Kidney tubule cell (primary cell): Measurements from ENCODE around the gene GBP7.
"Not testable (repeated sequence)": the region's sequence is repeated elsewhere in the genome, so short reads cannot be mapped to it uniquely, and the experiment has no call there.

ENCODE experiments used
- DNase-seq: peaks from one replicate; pipeline ENCODE4 v3.0.0-alpha.2; 2018; ENCODE audit warnings: low spot score

GBP7 gene

DNA sequence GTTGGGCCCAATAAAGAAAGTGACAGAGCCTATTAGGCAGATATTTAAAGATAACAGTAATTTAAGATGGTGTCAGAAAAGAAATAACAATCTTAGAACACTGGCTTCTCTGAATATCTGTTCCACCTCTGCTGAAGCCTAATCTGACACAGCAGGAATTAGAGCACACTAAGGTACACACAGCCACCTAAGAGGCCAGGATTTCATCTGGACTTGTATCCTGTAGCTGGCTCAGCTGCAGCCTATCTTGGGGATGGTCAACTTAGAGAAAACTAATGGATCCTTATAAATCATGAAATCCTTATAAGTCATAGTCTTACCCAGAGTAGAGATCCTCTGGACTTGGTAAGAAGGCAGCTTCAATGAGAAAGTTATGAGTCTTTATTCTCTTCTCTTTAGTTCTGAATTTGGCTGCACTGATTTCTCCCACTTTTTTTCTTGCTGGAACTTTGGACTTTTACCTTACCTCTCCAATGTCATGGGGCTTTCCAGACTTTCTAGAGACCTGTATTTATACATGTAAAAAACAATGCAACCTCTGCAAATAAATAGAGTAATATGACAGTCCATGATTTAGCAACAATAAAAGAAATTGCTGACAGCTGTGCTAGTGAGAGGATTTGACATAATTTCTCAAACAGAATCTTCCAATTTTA lies at the start of gene GBP7:
TSS of gene GBP7 (minus strand) at position 403 of the 656 bp plus-strand sequence. CDS start 4,068 bp downstream, outside the sequence.
- DNase-seq: no peak

DNA sequence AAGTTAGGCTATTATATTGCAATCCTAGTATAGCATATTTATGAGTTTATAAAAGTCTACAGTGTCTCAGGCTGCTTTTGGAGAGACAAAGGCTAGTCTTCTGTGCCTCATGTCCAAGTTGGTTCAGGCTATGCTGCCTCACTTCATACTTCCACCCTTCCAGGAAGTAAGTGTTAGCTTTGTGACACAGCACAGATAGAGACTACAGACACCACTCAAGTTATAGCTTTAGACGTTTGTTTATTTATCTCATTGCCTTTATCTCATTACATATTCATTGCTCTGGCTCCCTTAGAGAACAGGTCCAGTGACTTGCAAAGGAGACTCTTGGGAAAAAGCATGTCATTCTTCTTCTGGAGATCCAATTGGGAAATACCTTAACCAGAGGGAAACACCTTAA lies 45.5 kb upstream of the GBP7 start:
- peak; percentile 4 for DNase-seq

- not testable (repeated sequence) for DNase-seq
Measured at GRCh38 chr1:89219851-89220250, 44.0 kb upstream of the GBP7 start.

GRCh38 chr1:89218941-89219340 lies 43.1 kb upstream of the GBP7 start:
- not testable (repeated sequence) for DNase-seq

GRCh38 chr1:89213347-89213746 lies 37.5 kb upstream of the GBP7 start:
- DNase-seq: no peak

DNA sequence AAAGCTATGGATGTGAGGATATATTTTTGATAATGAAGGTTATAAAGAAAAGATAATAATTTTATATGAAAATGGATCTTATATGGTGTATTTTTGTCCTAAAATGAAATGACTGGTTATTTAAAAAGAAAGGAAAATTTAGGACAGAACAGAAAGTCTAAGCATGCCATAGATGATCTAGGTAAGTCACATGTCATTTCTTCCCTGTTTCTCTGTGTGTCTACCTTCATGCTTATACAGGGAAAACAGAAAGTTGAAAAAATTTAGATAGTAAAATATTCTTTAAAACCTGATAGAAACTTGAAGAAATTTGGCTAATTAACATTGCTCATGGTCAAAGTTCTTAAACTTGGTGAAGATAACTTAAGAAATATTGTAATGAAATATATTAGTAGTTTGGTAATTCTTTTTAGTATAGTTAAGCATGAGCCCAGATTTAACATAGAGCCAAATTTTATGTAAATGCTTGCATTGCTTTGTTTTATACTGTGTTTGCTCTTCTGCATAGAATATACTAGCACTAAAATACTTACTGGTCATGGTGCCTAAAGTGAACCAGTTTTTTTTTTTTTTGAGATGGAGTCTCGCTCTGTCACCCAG lies 35.3 kb upstream of the GBP7 start:
- no peak for DNase-seq

DNA sequence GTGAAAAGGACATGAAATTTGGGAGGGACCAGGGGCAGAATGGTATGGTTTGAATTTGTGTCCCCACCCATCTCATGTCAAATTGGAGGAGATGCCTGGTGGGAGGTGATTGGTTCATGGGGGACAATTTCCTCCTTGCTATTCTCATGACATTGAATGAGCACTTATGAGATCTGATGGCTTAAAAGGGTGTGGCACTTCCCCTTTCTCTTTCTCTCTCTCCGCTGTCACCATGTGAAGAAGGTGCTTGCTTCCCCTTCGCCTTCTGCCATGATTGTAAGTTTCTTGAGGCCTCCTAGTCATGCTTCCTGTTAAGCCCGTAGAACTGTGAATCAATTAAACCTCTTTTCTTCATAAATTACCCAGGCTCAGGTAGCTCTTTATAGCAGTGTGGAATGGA lies 30.6 kb upstream of the GBP7 start:
- DNase-seq: no peak

- peak; percentile 55 for DNase-seq
Measured at GRCh38 chr1:89203166-89203565, 27.4 kb upstream of the GBP7 start.

GRCh38 chr1:89201106-89201794 lies 25.4 kb upstream of the GBP7 start:
- no peak for DNase-seq

DNA sequence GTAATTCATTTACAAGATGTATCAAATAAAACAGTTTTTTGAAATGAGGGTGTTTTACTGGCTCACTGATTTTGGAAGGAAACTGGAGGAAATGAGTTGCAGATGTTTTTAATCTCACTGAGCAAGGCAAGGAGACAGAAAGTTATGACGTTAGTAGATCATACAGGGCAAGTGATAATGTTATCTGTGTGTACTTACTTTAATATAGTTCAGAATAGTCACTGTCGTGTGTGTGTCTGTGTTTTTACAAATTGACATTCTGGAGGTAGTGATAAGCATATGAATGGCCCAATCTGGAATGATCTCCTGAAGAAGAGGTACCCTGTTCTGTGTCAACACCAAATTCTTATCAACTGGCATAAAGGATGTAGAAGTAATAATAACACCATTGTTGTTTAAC lies 24.9 kb upstream of the GBP7 start:
- DNase-seq: no peak

GRCh38 chr1:89199525-89200031 lies 23.8 kb upstream of the GBP7 start:
- DNase-seq: no peak

GRCh38 chr1:89198491-89199072 lies 22.8 kb upstream of the GBP7 start, which contains the start of gene GBP4:
Gene GBP4 (minus strand): TSS chr1:89198942. CDS start chr1:89198834, 108 bp downstream.
- DNase-seq: peak; percentile 56

DNA sequence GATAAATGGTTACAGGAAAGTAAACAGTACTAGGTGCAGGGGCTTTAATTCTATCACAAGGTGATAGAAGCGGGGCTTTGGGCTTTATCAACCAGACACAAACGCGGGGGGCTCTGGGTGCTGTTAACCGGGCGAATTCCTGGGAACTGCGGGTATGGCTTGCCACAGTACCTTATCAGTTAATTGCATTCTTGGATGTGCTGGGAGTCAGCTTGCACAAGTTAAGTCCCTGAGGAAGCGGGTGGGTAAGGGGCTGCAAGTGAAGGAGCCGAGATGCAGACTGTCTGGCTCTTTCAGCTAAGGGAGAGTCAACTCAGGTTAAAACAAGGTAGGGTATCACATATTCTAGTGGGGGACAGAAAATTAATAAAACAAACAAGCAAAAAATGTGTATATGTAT lies 22.3 kb upstream of the GBP7 start:
- no peak for DNase-seq

DNA sequence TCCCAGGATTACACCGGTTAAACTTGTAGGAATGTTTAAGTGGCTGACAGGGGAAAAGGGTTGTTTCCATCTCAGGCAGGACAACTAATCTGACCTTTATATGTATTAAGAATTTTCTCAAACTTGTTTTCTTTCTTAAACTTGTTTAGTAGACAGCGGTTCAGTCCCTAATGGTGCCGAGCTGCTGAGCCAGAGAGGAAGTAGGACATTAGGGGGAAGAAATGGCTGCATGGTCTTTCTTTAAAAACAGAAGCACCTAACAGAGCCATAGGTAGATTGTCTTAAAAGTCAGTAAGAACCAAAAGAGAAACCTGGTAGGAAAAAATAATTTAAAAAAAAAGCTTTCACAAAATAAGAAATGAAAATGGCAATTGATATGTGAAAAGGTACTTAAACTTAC lies 19.7 kb upstream of the GBP7 start:
- DNase-seq: no peak

- DNase-seq: no peak
Measured at GRCh38 chr1:89191314-89191713, 15.5 kb upstream of the GBP7 start.

- no peak for DNase-seq
Measured at GRCh38 chr1:89190017-89190416, 14.2 kb upstream of the GBP7 start.

- DNase-seq: peak; percentile 48
Measured at GRCh38 chr1:89179343-89179742, 3.5 kb upstream of the GBP7 start.

- DNase-seq: no peak
Measured at GRCh38 chr1:89176971-89177370, 1.2 kb upstream of the GBP7 start.

DNA sequence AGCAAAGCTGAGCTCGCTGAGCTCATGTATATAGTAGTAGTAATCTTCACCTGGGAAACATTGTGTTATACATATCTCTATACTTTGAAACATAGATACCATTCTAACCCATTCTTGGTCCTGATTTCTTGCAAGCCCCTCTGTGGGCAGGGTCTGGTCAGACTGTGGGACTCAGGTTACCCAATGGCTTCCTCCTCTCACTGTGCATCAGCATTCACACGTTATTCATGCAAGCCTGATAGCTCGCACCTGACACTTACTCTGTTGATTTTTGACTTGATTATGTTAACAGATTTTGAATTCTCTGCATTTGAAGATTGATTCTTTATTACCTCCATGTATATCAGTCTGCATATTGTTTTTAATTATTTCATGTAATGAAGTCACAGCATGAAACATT lies 1.3 kb downstream of the GBP7 start:
- no peak for DNase-seq

- no peak for DNase-seq
Measured at GRCh38 chr1:89172468-89173143, 3.2 kb downstream of the GBP7 start.

DNA sequence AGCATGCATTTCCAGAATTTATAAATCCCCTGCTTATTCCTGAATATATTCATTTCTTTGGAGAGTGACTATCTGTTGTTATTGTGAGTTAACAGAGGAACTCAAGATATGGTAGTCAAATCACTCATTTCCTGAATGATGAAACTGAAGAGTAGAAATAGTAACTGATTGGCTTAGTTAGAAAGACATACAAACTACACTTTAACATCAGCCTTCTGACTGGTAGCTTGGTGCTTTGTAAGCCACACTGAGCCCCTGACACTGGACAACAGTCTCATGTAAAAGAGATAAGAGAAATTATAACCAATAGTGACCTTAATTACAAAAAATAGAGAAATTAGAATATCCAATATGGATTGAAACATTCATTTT lies 4.8 kb downstream of the GBP7 start:
- DNase-seq: no peak
